ACHN (cell line): ENCODE data around the gene ZNF675.
"Not testable (repeated sequence)": the region's sequence is repeated elsewhere in the genome, so short reads cannot be mapped to it uniquely, and the experiment has no call there.

Source experiments
- DNase-seq: peaks from one replicate; pipeline ENCODE4 v3.0.0-alpha.2; 2015
- in situ Hi-C: cut with HindIII; loops from 2 replicates; pipeline ENCODE4 v1.10.0; 2017; ENCODE audit warnings: low sequenced_read_pairs, low pct_ligation_motif_present, low pct_unique_long_range_greater_than_20kb

The ZNF675 gene

GRCh38 chr19:23686621-23687423 lies at the start of gene ZNF675:
TSS of gene ZNF675 (minus strand) at chr19:23687212. CDS start at chr19:23687033, 179 bp downstream.
- DNase-seq = peak; percentile 91
- in situ Hi-C loops = no loop called here

- DNase-seq, in situ Hi-C loops: not testable (repeated sequence)
Observed at GRCh38 chr19:23730729-23731465, 43.9 kb upstream of the ZNF675 start.

- DNase-seq, in situ Hi-C loops: not testable (repeated sequence)
Observed at GRCh38 chr19:23724161-23724560, 37.1 kb upstream of the ZNF675 start.

DNA sequence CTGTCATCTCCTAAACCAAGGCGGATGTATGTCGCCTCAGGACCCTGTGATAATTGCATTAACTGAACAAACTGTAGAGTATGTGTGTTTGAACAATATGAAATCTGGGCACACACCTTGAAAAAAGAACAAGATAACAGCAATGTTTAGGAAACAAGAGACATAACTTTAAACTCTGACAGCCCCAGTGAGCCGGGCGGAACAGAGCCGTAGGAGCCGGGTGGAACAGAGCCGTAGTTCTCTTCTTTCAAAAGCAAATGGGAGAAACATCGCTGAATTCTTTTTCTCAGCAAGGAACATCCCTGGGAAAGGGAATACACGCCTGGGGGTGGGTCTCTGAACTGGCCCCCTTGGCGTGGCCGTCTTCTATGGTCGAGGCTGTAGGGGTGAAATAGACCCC lies 31.8 kb upstream of the ZNF675 start:
- no peak for DNase-seq
- in situ Hi-C loops = no loop called here

DNA sequence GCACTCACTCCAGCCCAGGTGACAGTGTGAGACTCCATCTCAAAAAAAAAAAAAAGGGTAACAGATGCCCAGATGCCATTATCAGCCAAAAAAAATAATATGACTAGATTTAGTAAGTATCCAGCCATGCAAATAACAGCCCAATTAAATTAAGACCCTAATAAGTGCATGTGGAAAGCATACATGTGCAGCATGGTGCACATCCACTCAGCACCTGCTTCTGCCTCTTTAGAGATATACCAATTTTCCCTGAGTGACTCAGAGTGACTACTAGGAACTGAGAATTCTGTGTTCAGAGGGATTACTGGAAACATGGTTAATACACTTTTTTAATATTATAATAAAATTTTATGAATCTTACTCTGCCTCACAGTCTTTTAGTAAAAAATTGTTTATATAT lies 29.8 kb upstream of the ZNF675 start:
- in situ Hi-C loops = no loop called here

GRCh38 chr19:23709347-23709746 lies 22.3 kb upstream of the ZNF675 start:
- DNase-seq = no peak
- in situ Hi-C loops = no loop called here

More for the DNA sequence above, 29.8 kb upstream of the ZNF675 start:
- no peak for DNase-seq

DNA sequence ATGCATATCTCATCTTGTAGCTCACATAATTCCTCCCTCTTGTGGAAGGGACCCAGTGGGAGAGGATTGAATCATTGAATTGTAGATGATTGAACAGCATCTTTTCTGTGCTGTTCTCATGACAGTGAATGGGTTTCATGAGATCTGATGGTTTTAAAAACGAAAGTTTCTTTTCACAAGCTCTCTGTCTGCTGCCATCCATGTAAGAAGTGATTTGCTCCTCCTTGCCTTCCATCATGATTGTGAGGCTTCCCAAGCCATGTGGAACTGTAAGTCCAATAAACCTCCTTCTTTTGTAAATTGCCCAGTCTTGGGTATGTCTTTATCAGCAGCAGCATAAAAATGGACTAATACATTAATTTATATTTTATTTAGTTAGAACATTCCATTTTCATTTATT lies 19.6 kb upstream of the ZNF675 start:
- DNase-seq = no peak
- in situ Hi-C loops = no loop called here

- DNase-seq = no peak
- in situ Hi-C loops = no loop called here
Observed at GRCh38 chr19:23699521-23699860, 12.5 kb upstream of the ZNF675 start.

DNA sequence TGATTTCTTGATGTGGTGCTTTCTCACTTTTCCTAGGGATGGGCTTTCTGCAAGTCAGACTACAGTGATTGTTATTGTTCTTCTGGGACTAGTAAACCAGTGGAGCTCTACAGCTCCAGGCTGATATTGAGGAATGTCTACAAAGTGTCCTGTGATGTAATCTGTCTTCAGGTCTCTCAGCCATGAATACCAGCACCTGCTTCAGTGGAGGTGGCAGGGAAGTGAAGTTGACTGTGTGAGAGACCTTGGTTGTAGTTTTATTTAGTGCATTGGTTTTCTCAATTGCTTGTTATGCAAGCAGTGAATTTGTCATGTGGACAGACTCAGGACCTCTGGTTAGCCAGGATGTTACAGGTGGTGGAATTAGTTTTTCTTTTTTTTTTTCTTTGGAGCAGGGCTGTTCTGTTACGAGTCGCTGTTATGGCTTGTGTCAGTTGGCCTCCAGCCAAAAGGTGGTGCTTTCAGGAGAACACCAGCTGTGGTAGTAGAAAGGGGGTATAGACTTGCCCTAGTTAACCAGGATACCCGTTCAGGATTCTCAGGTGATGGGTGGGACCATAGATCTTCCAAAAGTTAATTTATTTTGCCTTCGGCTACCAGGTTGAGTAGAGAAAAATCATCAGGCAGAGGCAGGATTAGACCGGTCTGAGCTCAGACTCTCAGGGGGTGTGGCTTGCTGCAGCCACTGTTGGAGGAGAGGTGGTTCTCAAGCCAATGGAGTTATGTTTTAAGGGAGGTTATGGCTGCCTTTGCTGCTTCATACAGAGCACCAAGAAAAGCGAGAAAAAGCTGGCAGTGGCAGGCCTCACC lies 11.9 kb upstream of the ZNF675 start:
- no peak for DNase-seq

DNA sequence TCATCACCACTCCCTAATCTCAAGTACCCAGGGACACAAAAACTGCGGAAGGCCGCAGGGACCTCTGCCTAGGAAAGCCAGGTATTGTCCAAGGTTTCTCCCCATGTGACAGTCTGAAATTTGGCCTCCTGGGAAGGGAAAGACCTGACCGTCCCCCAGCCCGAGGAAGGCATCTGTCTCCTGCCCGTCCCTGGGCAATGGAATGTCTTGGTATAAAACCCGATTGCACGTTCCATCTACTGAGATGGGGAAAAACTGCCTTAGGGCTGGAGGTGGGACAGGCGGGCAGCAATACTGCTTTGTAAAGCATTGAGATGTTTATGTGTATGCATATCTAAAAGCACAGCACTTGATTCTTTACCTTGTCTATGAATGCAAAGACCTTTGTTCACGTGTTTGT lies 5.9 kb upstream of the ZNF675 start:
- in situ Hi-C loops, DNase-seq: not testable (repeated sequence)

More for the DNA sequence above, 11.9 kb upstream of the ZNF675 start:
- in situ Hi-C loops = no loop called here

DNA sequence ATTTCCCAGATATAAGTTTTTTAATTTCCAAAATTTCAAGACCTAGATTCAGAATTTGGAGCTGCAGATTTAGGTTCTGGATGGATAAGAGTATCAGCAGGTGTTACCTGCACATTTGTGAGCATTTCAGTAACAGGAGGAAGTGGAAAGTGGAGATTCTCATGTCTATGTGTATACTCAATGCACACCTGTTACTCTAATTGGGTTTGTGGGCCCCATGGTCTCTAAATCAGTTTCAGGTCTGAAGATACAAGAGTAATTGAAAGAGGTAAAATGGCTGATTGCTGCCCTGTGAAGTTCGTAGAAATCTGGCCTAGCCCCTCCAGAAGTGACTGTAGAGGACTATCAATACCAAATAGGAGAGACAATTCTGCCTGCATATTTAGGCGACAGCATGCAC lies 13.9 kb downstream of the ZNF675 start:
- DNase-seq = no peak
- in situ Hi-C loops = no loop called here

DNA sequence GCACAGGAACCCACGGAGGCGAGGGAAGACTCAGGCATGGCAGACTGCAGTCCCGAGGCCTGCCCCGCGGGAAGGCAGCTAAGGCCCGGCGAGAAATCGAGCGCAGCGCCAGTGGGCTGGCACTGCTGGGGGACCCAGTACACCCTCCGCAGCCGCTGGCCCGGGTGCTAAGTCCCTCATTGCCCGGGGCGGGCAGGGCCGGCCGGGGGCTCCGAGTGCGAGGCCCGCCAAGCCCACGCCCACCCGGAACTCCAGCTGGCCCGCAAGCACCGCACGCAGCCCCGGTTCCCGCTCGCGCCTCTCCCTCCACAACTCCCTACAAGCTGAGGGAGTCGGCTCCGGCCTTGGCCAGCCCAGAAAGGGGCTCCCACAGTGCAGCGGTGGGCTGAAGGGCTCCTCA lies 18.4 kb downstream of the ZNF675 start:
- DNase-seq, in situ Hi-C loops: not testable (repeated sequence)

DNA sequence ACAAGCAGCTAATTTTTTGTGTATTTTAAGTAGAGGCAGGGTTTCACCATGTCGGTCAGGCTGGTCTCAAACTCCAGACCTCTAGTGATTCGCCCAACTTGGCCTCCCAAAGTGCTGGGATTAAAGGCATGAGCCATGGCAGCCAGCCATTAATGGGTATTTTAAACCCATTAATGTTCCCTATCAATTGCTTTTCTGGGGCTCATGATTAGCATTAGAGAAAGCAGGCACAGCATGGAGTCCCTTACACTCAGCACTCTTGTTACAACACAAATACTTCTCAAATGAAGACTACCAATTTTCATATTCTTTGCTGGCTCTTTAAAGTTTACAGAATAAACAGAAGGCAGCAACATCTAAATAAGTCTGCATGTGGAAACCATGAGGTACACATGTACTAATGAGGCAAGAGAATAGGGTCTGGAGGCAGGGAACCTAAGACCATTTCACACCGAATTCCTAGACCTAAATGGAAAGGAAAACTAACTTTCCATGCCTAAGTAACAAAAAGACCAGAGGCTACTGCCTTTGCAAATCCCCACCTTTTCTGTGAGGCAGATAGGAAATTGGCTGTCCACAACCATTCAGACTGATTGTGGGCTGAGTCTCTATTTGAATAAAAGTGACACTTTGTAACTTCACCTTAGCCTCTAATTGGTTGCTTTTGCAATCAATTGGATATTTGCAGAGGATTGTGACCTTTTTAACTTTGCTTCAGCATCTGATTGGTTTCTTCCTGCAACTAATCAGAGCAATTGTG lies 21.2 kb downstream of the ZNF675 start:
- in situ Hi-C loops = no loop called here
- DNase-seq = no peak

GRCh38 chr19:23649817-23650216 lies 37.2 kb downstream of the ZNF675 start:
- DNase-seq, in situ Hi-C loops: not testable (repeated sequence)
